Activated CD4-positive, alpha-beta memory T cell treated with anti-CD3 and anti-CD28 coated beads for 36 hours (primary cell): ENCODE measurements around the gene GHRHR. TPM values are rescaled to one million over a fixed set of nuclear protein-coding genes. Genes with fewer than 3 reads are reported as not detected.

Experiments
- CTCF ChIA-PET: fragments of 350-600 bp; sonication (Branson Sonifier 250); formaldehyde crosslinking; loops from one replicate; lab custom pipeline; 2021; ENCODE audit warnings: antibody characterized with exemption, inconsistent platforms; lab: Charles Lee
- POLR2A ChIA-PET: fragments of 350-600 bp; sonication (Branson Sonifier 250); formaldehyde crosslinking; loops from one replicate; lab custom pipeline; 2021; ENCODE audit warnings: antibody characterized with exemption; lab: Charles Lee
- DNase-seq: peaks from one replicate; pipeline ENCODE4 v3.0.0-alpha.2; 2020
- H3K27ac Mint-ChIP-seq: one replicate; pipeline ENCODE4 v1.8.0; 2021; ENCODE audit warnings: mixed read lengths
- H3K27me3 Mint-ChIP-seq: one replicate; pipeline ENCODE4 v1.8.0; 2021; ENCODE audit warnings: mixed read lengths
- H3K36me3 Mint-ChIP-seq: one replicate; pipeline ENCODE4 v1.8.0; 2021; ENCODE audit warnings: mixed read lengths
- H3K4me1 Mint-ChIP-seq: one replicate; pipeline ENCODE4 v1.8.0; 2021; ENCODE audit warnings: low read depth, mixed read lengths
- H3K4me3 Mint-ChIP-seq: one replicate; pipeline ENCODE4 v1.8.0; 2021; ENCODE audit warnings: mild to moderate bottlenecking, mixed read lengths
- H3K9me3 Mint-ChIP-seq: one replicate; pipeline ENCODE4 v1.8.0; 2021; ENCODE audit warnings: mixed read lengths
- intact Hi-C: fragments of 100-400 bp; cut with micrococcal nuclease; formaldehyde crosslinking; loops from one replicate; pipeline ENCODE4 v1.15.1; 2023
- total RNA-seq, 2 experiments: library from RNA; stranded (reverse); gene quantifications; one replicate each; pipeline ENCODE4 v1.2.3, GENCODE V29; 2021

The GHRHR gene
- total RNA-seq, 2 experiments from 2014 or later = not detected

- Mint-ChIP-seq H3K36me3 (peaks cover 2% of the 10 kb centered on the region), H3K4me1 (no peaks in the 10 kb centered on the region), H3K27ac (no peak overlapping the region), H3K27me3 (peaks cover 22% of the 10 kb centered on the region), H3K4me3 (no peak overlapping the region), H3K9me3 (peaks cover 12% of the 10 kb centered on the region)
- ChIA-PET CTCF (interaction anchor here (0.9 to 1.2 kb wide), 3 partner anchors 17 to 181 kb away, joined by 4 to 8 read pairs (median 4); no protein-coding TSS in a partner anchor), POLR2A (no interaction called here)
- intact Hi-C loops = no loop called here
- no peak for DNase-seq
These were observed 22.0 kb upstream of the GHRHR start for GRCh38 chr7:30941582-30942323.

GRCh38 chr7:30950197-30950596 lies 13.6 kb upstream of the GHRHR start:
- Mint-ChIP-seq H3K9me3 (peaks cover 7% of the 10 kb centered on the region), H3K27ac (no peak overlapping the region), H3K27me3 (peaks cover 14% of the 10 kb centered on the region), H3K4me1 (no peaks in the 10 kb centered on the region), H3K4me3 (no peak overlapping the region), H3K36me3 (no peaks in the 10 kb centered on the region)
- ChIA-PET POLR2A (no interaction called here), CTCF (no interaction called here)
- DNase-seq = no peak
- intact Hi-C loops = no loop called here

- Mint-ChIP-seq H3K27ac (no peak overlapping the region), H3K36me3 (no peaks in the 10 kb centered on the region), H3K4me3 (no peak overlapping the region), H3K9me3 (peaks cover 5% of the 10 kb centered on the region), H3K27me3 (peaks cover 10% of the 10 kb centered on the region), H3K4me1 (no peaks in the 10 kb centered on the region)
- DNase-seq = no peak
- intact Hi-C loops = no loop called here
- CTCF ChIA-PET = interaction anchor here (1.1 kb wide), 1 partner anchor 16 kb away, joined by 4 read pairs; no protein-coding TSS in a partner anchor
- POLR2A ChIA-PET = no interaction called here
These were observed 8.8 kb upstream of the GHRHR start for GRCh38 chr7:30954914-30955313.

- peaks cover 5% of the 10 kb centered on the region for H3K9me3 Mint-ChIP-seq
These were observed 7.0 kb upstream of the GHRHR start for GRCh38 chr7:30956704-30957103.

GRCh38 chr7:30965372-30965771 lies 1.6 kb downstream of the GHRHR start:
- Mint-ChIP-seq H3K36me3 (no peaks in the 10 kb centered on the region), H3K4me1 (no peaks in the 10 kb centered on the region), H3K4me3 (no peak overlapping the region), H3K27ac (no peak overlapping the region), H3K27me3 (peaks cover 5% of the 10 kb centered on the region), H3K9me3 (no peaks in the 10 kb centered on the region)
- DNase-seq = no peak
- POLR2A ChIA-PET = no interaction called here
- intact Hi-C loops = no loop called here
- CTCF ChIA-PET = interaction anchor here (1.2 kb wide), 1 partner anchor 18 kb away, joined by 9 read pairs; no protein-coding TSS in a partner anchor

More at GRCh38 chr7:30956704-30957103, 7.0 kb upstream of the GHRHR start:
- Mint-ChIP-seq H3K4me3 (no peak overlapping the region), H3K27me3 (peaks cover 6% of the 10 kb centered on the region), H3K4me1 (no peaks in the 10 kb centered on the region), H3K27ac (no peak overlapping the region), H3K36me3 (no peaks in the 10 kb centered on the region)
- ChIA-PET POLR2A (no interaction called here), CTCF (interaction anchor here (2.3 kb wide), 1 partner anchor 18 kb away, joined by 8 read pairs; no protein-coding TSS in a partner anchor)
- intact Hi-C loops = no loop called here
- DNase-seq = no peak

GRCh38 chr7:30965883-30966282 lies 2.1 kb downstream of the GHRHR start:
- no peak for DNase-seq
- peaks cover 5% of the 10 kb centered on the region for H3K27me3 Mint-ChIP-seq
- H3K4me3 Mint-ChIP-seq = no peak overlapping the region
- H3K4me1 Mint-ChIP-seq = no peaks in the 10 kb centered on the region
- ChIA-PET CTCF (interaction anchor here (0.8 to 1.2 kb wide), 3 partner anchors 17 to 27 kb away, joined by 3 to 9 read pairs (median 4); no protein-coding TSS in a partner anchor), POLR2A (no interaction called here)
- H3K9me3 Mint-ChIP-seq = no peaks in the 10 kb centered on the region
- no peaks in the 10 kb centered on the region for H3K36me3 Mint-ChIP-seq
- intact Hi-C loops = no loop called here
- no peak overlapping the region for H3K27ac Mint-ChIP-seq

GRCh38 chr7:30968294-30968693 lies 4.5 kb downstream of the GHRHR start:
- Mint-ChIP-seq H3K4me1 (no peaks in the 10 kb centered on the region), H3K36me3 (no peaks in the 10 kb centered on the region), H3K9me3 (no peaks in the 10 kb centered on the region), H3K27me3 (peaks cover 18% of the 10 kb centered on the region), H3K4me3 (no peak overlapping the region), H3K27ac (no peak overlapping the region)
- ChIA-PET CTCF (no interaction called here), POLR2A (no interaction called here)
- DNase-seq = no peak
- intact Hi-C loops = no loop called here

- intact Hi-C loops = no loop called here
- DNase-seq = no peak
- no peaks in the 10 kb centered on the region for H3K9me3 Mint-ChIP-seq
- ChIA-PET CTCF (no interaction called here), POLR2A (no interaction called here)
- H3K36me3 Mint-ChIP-seq = no peaks in the 10 kb centered on the region
- H3K27ac Mint-ChIP-seq = no peak overlapping the region
- no peaks in the 10 kb centered on the region for H3K4me1 Mint-ChIP-seq
- peaks cover 18% of the 10 kb centered on the region for H3K27me3 Mint-ChIP-seq
- no peak overlapping the region for H3K4me3 Mint-ChIP-seq
These were observed 5.2 kb downstream of the GHRHR start for GRCh38 chr7:30968747-30969603.

- Mint-ChIP-seq H3K27me3 (peaks cover 16% of the 10 kb centered on the region), H3K36me3 (no peaks in the 10 kb centered on the region), H3K4me1 (peaks cover under 1% of the 10 kb centered on the region), H3K27ac (no peak overlapping the region), H3K9me3 (no peaks in the 10 kb centered on the region), H3K4me3 (no peak overlapping the region)
- POLR2A ChIA-PET = no interaction called here
- intact Hi-C loops = no loop called here
- CTCF ChIA-PET = no interaction called here
- no peak for DNase-seq
These were observed 5.8 kb downstream of the GHRHR start for GRCh38 chr7:30969604-30969970.

- ChIA-PET POLR2A (no interaction called here), CTCF (interaction anchor here (1.5 kb wide), 1 partner anchor 31 kb away, joined by 9 read pairs; no protein-coding TSS in a partner anchor)
- intact Hi-C loops = no loop called here
- Mint-ChIP-seq H3K9me3 (no peaks in the 10 kb centered on the region), H3K4me3 (no peak overlapping the region), H3K27me3 (peaks cover 16% of the 10 kb centered on the region), H3K4me1 (peaks cover 2% of the 10 kb centered on the region), H3K36me3 (no peaks in the 10 kb centered on the region), H3K27ac (no peak overlapping the region)
- no peak for DNase-seq
These were observed 6.3 kb downstream of the GHRHR start for GRCh38 chr7:30970074-30970473.

GRCh38 chr7:30970594-30971094 lies 6.9 kb downstream of the GHRHR start:
- peaks cover 2% of the 10 kb centered on the region for H3K4me1 Mint-ChIP-seq
- no peak for DNase-seq
- H3K36me3 Mint-ChIP-seq = no peaks in the 10 kb centered on the region
- H3K4me3 Mint-ChIP-seq = no peak overlapping the region
- CTCF ChIA-PET = interaction anchor here (1.1 to 1.5 kb wide), 3 partner anchors 13 to 153 kb away, joined by 3 to 9 read pairs (median 4); no protein-coding TSS in a partner anchor
- POLR2A ChIA-PET = no interaction called here
- H3K27me3 Mint-ChIP-seq = peaks cover 16% of the 10 kb centered on the region
- intact Hi-C loops = no loop called here
- no peak overlapping the region for H3K27ac Mint-ChIP-seq
- H3K9me3 Mint-ChIP-seq = no peaks in the 10 kb centered on the region

- Mint-ChIP-seq H3K9me3 (no peaks in the 10 kb centered on the region), H3K4me1 (peaks cover 2% of the 10 kb centered on the region), H3K36me3 (no peaks in the 10 kb centered on the region), H3K4me3 (no peak overlapping the region), H3K27ac (no peak overlapping the region), H3K27me3 (peaks cover 14% of the 10 kb centered on the region)
- DNase-seq = no peak
- intact Hi-C loops = no loop called here
- ChIA-PET POLR2A (no interaction called here), CTCF (interaction anchor here (1.1 to 1.5 kb wide), 4 partner anchors 12 to 163 kb away, joined by 3 to 9 read pairs (median 4); no protein-coding TSS in a partner anchor)
These were observed 7.7 kb downstream of the GHRHR start for GRCh38 chr7:30971440-30971839.
